HPDE6-E6E7 (cell line): Measurements from ENCODE around the gene TBL1X.
A peak's percentile ranks its signal among the peaks of the same experiment; 100 is the strongest.

ENCODE experiments used
- DNase-seq: peaks from one replicate; pipeline ENCODE4 v3.0.0; 2011; ENCODE audit warnings: missing footprints; ENCODE audit errors: extremely low spot score

TBL1X gene

DNA sequence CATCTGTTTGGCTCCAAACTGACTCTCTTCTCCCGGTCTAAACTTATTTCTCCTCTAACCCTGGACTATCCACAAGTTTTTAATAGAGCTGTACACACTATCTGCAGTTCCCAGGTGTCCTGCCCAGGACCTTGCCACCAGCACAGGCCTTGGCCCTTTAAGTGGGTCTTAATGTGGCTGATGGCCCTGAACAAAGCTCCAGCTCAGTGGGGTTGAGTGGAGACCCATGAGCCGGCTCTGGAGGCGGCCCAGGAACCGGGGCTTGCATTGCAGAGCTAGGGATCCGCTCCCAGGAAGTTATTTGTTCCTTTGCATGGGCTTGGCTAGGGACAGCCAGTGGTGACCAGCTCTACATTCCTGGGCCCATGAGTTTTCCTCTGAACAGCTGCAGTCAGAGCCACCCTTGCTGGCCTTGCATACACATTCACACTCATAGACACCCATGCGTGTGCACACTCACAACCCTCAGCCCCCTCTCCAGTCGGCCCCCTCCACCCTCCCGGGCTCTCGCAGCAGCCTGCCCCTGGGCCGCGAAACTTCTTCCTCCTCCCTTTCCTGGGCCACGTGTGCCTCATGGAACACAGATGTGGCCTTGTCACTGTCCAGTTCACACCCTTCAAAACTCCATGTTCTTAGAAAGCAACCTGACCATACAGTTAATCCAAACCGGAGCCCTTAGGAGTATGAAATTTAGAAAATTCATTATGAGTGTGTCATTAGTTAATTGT lies 242.6 kb downstream of the TBL1X start:
- no peak for DNase-seq

- no peak for DNase-seq
Observed at GRCh38 chrX:9708086-9708485, 243.2 kb downstream of the TBL1X start.

DNA sequence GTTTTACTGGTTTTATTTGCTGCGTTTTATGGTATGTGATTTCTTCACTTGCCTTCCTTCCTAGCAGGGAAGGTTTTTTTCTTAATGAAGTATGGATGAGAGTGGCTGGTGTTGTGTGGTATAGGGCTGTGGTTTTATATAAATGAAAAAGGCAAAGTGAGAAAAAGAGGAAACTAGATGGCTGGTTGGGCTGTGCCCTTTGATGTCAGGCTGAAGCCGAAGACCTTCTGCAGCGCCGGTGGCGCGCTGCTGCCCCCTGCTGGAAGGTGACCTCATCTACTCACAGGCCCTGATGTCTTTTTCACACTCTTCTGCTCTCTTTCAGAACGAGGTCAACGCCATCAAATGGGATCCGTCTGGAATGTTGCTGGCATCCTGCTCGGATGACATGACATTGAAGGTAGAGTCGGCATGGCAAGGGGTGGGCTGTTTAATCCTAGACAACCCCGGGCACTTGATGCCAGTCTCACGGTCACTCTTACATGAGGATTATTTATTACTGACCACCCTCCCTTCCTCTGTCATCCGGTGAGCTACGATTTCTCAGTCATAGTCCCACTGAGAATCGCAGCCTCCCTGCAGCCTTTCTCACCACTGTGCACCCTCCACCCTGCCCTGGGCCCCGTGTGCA lies 244.2 kb downstream of the TBL1X start:
- DNase-seq, result peak; percentile 15

GRCh38 chrX:9710332-9710731 lies 245.5 kb downstream of the TBL1X start:
- DNase-seq, result no peak

- DNase-seq, result no peak
Observed at GRCh38 chrX:9717376-9717775, 252.5 kb downstream of the TBL1X start.

GRCh38 chrX:9724711-9725110 lies 259.9 kb downstream of the TBL1X start:
- DNase-seq, result no peak

GRCh38 chrX:9728261-9728660 lies 263.4 kb downstream of the TBL1X start:
- no peak for DNase-seq

DNA sequence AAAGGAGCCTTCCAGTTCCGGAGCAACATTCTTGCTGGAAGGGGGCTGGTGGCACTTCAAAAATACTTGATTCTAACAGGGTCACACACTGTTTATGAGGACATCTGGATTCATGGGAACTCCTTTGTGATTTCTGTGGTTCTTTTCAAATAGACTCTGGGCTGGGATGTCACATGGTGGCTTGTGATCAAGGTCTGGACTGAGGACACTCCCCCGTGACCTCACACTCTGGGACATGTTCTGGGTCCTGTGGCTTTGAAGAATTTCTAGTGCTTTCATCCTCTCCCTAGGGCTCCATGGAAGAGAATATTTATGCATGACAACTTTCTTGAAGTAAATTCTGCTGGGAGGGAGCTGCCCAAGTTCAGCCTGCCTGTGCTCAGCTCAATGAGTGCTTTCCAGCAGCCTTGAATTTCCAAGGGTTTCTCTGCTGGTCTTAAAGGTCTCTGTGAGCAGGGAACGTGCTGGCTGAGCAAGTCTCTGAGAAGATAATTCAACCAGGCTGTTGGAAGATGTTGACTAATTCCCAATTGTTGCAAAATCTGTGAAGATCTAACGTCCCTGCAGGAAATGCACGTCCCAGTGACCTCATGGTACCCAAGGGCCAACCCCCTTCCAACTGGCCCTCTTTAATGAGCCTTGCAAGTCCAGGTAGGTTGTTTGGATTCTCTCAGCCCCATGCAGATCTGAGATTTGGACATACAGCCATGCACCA lies 264.5 kb downstream of the TBL1X start:
- no peak for DNase-seq

DNA sequence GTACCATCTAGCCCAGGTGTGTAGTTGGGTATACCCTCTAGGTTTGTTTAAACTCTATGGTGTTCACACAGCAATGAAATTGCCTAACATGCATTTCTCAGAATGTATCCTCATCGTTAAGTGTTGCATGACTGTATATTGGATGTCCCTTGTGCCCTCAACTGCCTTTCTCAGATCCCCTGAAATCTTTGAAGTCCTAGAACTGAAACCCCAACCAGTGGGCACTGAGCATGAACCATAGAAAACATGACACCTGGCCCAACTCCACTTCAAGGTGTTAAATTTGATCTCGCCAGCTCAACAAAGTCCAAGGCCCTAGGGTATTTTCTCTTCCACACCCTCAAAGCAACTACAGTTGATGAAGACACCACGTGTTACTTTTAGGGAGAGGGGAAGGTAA lies 265.2 kb downstream of the TBL1X start:
- no peak for DNase-seq

DNA sequence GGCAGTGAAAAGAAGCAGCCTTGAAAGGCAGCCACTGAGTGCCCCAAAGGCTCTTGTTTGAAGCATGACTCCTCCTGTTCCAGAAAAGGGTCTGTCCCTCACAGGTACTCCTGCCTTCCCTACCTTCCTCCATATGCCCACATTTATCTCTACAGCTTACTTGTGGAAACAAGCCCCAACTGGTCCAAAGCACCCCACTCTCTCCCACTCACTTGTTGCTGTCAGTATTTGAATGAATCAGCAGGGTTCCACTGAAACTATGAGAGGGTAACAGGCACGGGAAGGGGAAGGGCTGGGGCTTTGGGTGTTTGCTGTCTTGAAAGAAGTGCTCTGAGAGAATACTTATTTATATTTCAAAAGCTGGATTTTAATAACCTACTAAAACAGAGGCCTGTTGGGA lies 265.9 kb downstream of the TBL1X start:
- DNase-seq, result no peak

GRCh38 chrX:9737363-9737762 lies 272.5 kb downstream of the TBL1X start:
- no peak for DNase-seq

DNA sequence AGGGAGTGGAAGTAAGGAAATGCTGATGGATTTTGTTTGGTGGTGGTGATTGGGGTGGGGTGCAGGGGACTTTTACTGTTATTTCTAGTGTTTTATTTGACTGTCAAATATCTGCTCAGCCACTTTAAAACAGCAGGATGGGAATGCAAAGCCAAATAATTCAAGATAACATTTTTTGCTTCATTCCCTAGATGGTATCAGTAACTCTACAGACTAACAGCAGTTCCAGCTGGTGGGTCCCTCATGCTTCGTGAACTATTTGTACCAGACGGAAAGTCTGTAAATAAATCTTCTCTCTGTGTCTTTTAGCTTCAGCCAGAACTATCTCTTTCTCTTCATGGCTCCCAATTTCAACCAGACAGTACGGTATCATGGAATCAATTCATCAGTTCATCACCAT lies 273.3 kb downstream of the TBL1X start:
- no peak for DNase-seq

GRCh38 chrX:9739130-9739529 lies 274.3 kb downstream of the TBL1X start:
- DNase-seq, result no peak

DNA sequence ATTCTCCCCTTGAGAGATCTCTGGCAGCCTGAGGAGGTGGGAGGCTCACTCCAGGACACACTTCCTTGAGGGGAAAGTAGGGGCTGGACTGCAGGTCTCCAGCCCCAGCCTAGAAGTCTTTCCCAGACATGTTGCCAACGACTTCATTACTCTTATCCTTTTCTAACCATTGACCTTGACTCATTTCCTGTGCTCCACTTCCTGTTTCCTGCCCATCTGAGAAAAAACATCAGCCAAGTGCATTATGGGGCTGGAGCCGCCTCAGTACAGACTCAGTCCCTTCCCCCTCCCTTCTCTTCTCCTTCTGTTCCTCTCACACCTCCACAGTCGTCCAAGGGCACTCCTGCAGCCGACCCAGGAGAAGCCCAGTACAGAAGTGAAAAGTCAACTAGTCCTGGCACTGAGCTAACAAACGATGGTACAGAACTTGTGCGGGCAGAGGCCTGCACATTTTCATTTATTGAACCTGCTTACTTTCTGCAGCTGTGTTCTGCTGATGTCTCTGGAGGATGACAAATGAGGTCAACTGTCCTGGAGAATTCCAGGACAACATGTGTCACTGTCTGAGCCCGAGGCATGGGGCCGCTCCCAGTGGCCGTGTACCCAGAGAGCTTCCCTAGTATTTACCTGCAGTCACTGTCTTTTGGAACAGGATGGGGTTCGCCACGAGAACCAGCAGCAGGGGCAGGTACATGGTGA lies 280.7 kb downstream of the TBL1X start:
- DNase-seq, result no peak

- DNase-seq, result no peak
Observed at GRCh38 chrX:9746148-9746888, 281.5 kb downstream of the TBL1X start.

GRCh38 chrX:9747644-9748043 lies 282.8 kb downstream of the TBL1X start:
- DNase-seq, result no peak

- no peak for DNase-seq
Observed at GRCh38 chrX:9749146-9749692, 284.4 kb downstream of the TBL1X start.

GRCh38 chrX:9757366-9757765 lies 292.5 kb downstream of the TBL1X start:
- no peak for DNase-seq

DNA sequence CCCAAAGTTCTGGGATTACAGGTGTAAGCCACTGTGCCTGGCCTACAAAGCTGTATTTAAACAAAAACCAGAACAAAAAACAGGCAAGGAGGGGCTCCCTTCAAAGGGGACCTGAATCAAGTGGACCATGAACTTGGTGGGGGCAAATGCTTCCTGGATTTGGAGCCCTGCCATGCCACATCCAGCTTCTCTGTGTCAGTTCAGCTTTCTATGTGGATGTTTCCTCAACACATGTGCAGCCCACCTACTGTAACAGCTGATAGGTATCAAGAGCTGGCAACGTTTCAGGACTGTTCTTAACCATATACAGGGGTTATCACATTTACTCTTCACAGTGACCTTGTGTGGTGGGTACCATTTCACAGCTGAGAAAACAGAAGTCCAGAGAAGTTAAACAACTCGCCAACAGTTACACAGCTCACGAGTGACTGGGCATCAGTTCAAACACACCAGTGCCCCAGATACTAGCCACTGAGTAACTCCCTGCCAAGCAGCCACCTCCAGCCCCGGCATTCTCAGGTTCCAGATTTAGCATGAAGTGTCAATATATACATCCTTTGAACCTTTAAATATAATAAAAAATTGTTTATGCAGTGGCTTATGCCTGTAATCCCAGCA lies 293.3 kb downstream of the TBL1X start:
- no peak for DNase-seq

- no peak for DNase-seq
Observed at GRCh38 chrX:9759337-9759736, 294.5 kb downstream of the TBL1X start.
